ENCODE measurements around the gene CFI. TPM values are rescaled to one million over a fixed set of nuclear protein-coding genes. Genes with fewer than 3 reads are reported as not detected.

Gene CFI
- total and polyA plus RNA-seq, 12 donors = 5.9 to 219 (median 77.1) TPM

DNA sequence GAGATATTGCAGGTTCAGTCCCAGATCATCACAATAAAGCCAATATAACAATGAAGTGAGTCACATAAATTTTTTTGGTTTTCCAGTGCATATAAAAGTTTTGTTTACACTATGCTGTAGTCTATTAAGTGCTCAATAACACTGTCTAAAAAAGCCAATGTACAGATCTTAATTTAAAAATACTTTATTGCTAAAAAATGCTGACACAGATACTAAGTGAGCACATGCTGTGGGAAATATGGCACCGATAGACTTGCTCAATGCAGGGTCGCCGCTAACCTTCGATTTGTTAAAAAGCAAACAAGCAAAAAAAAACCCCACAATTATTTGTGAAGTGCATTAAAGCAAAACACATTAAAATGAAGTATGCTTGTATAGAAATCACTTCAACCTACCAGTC is 82.2 kb downstream of the CFI start:
- Histone ChIP-seq H3K27ac (no peak overlapping the region), H3K27me3 (no peaks in the 10 kb centered on the region), H3K36me3 (replicated peaks in 1 of 2) (no peaks in the 10 kb centered on the region), H3K9me3 (replicated peaks in 1 of 3) (no peaks in the 10 kb centered on the region), H3K4me1 (replicated peaks in 1 of 2) (no peaks in the 10 kb centered on the region), H3K4me3 (no peak overlapping the region)
- TF ChIP-seq, protein P1, sequence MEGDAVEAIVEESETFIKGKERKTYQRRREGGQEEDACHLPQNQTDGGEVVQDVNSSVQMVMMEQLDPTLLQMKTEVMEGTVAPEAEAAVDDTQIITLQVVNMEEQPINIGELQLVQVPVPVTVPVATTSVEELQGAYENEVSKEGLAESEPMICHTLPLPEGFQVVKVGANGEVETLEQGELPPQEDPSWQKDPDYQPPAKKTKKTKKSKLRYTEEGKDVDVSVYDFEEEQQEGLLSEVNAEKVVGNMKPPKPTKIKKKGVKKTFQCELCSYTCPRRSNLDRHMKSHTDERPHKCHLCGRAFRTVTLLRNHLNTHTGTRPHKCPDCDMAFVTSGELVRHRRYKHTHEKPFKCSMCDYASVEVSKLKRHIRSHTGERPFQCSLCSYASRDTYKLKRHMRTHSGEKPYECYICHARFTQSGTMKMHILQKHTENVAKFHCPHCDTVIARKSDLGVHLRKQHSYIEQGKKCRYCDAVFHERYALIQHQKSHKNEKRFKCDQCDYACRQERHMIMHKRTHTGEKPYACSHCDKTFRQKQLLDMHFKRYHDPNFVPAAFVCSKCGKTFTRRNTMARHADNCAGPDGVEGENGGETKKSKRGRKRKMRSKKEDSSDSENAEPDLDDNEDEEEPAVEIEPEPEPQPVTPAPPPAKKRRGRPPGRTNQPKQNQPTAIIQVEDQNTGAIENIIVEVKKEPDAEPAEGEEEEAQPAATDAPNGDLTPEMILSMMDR (IDR thresholded peaks at IDR 0.05) = no peak
- no peak for TF ChIP-seq POLR2A (IDR thresholded peaks at IDR 0.05)
- intact Hi-C loops (cut with DNase I) = no loop called here
- no peak for DNase-seq
- 90 to 98% (median 97%) methylated on average over 4 of the region's 4 CpGs for WGBS, 4 donors

DNA sequence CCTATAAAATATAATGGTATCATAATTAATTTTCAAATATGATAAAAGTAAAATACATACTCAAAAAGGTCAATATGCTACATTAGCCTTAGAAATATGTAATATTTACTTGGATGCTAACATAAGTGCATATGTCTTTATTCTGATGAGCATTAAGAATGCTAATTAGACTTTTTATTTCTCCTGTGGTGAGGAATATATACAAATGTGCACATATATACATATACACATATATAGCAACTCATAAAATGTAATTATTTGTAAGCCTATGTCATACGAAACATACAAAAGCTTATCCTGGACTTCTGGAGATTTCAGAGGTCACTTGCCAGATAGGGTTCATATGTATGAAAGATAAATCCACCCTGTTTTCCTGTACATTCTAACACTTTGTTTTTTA is 83.0 kb downstream of the CFI start:
- no peaks in the 10 kb centered on the region for H3K9me3 ChIP-seq (replicated peaks in 1 of 3)
- no peak for DNase-seq
- H3K27me3 ChIP-seq = no peaks in the 10 kb centered on the region
- no peak overlapping the region for H3K27ac ChIP-seq
- H3K36me3 ChIP-seq (replicated peaks in 1 of 2) = no peaks in the 10 kb centered on the region
- 89 to 100% (median 95%) methylated on average over 1 of the region's 1 CpG for WGBS, 4 donors
- intact Hi-C loops (cut with DNase I) = no loop called here
- H3K4me3 ChIP-seq = no peak overlapping the region
- no peak for TF ChIP-seq POLR2A (IDR thresholded peaks at IDR 0.05)
- TF ChIP-seq, protein P1 (IDR thresholded peaks at IDR 0.05) = no peak
- H3K4me1 ChIP-seq (replicated peaks in 1 of 2) = no peaks in the 10 kb centered on the region

DNA sequence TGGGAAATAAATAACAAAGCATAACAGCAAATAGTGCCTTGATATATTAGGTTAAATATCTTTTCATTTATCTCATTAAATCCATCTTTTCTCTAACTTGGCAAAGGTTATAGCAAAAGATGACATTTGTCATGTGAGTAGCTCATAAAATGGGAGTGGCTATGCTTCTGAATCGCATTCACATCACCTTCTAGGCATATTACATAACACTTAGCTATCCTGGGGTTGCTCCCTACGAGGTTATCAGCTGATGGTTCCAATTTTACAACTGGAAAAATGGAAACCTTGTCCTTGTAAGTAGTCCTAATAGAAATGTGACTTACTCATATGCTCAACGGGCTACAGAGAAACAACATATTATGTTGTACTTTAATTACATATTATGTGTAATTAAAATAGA is 88.3 kb downstream of the CFI start:
- WGBS, 4 donors = 72 to 92% (median 81%) methylated on average over 3 of the region's 3 CpGs

DNA sequence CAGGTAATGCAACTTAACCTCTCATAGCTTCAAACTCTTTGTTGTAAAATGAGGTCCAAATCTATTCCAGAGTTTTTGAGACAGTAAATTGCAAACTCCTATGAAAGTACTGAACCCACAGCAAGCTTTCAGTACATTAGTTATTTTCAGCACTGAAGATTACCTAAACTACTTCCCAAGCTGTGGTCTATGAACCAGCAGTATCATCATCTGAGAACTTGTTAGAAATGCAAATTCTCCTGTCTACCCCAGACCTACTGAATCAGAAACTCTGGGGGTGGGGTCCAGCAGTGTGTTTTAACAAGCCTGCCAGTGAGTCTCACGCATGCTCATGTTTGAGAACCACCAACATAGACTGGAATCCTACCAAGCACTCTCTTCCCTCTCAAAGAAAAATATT is 92.8 kb downstream of the CFI start:
- Histone ChIP-seq H3K27me3 (no peaks in the 10 kb centered on the region), H3K36me3 (replicated peaks in 1 of 2) (peaks cover 0 to 4% of the 10 kb centered on the region in 2 donors), H3K4me1 (replicated peaks in 1 of 2) (no peaks in the 10 kb centered on the region), H3K27ac (no peak overlapping the region), H3K4me3 (no peak overlapping the region), H3K9me3 (replicated peaks in 1 of 3) (no peaks in the 10 kb centered on the region)
- WGBS, 4 donors = 67 to 100% (median 94%) methylated on average over 1 of the region's 1 CpG
- intact Hi-C loops (cut with DNase I) = no loop called here
- DNase-seq = no peak
- no peak for TF ChIP-seq POLR2A (IDR thresholded peaks at IDR 0.05)
- TF ChIP-seq, protein P1 (IDR thresholded peaks at IDR 0.05) = no peak

More for the DNA sequence above, 88.3 kb downstream of the CFI start:
- Histone ChIP-seq H3K4me1 (replicated peaks in 1 of 2) (no peaks in the 10 kb centered on the region), H3K4me3 (no peak overlapping the region), H3K36me3 (replicated peaks in 1 of 2) (peaks cover 0 to 4% of the 10 kb centered on the region in 2 donors), H3K9me3 (replicated peaks in 1 of 3) (no peaks in the 10 kb centered on the region), H3K27me3 (no peaks in the 10 kb centered on the region), H3K27ac (no peak overlapping the region)
- no peak for TF ChIP-seq POLR2A (IDR thresholded peaks at IDR 0.05)
- TF ChIP-seq, protein P1 (IDR thresholded peaks at IDR 0.05) = no peak
- DNase-seq = no peak
- intact Hi-C loops (cut with DNase I) = no loop called here
